Measurements from ENCODE around the gene KLHDC2.
"Not testable (repeated sequence)": the region's sequence is repeated elsewhere in the genome, so short reads cannot be mapped to it uniquely, and the experiment has no call there.

KLHDC2 gene, protein sequence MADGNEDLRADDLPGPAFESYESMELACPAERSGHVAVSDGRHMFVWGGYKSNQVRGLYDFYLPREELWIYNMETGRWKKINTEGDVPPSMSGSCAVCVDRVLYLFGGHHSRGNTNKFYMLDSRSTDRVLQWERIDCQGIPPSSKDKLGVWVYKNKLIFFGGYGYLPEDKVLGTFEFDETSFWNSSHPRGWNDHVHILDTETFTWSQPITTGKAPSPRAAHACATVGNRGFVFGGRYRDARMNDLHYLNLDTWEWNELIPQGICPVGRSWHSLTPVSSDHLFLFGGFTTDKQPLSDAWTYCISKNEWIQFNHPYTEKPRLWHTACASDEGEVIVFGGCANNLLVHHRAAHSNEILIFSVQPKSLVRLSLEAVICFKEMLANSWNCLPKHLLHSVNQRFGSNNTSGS

DNA sequence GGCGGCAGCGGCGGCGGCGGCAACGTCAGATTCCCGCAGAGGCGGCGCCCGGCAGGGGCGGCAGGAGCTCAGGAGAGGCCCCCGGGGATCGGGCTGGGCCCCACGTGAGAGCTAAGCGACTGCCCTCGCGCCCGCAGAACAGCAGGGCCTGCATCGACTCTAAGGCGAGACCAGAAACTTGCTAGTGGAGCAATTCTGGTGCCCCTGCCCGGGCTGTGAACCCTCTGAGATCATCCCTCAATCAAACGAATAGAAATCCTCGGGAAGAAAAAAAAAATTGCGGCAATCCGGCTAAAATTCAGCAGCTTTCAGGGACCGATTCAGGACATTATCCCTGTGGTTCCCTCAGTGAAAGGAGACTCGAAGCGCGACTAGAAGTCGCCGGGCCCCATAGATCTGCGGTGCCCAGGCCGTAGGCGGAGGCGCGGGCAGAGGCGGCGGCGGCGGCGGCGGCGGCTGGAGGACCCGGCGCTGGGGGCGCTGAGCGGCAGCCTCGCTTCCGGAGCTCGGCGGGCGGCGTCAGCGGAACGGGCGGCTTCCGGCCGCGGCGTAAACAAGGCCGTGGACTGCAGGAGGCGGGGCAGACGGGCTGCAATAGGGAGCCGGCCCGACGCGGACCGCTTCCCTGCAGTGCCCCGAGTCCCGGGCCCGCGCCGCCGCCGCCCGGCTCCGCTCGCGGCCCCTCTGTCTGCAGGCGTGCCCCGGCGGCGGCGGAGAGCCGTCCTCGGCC lies at the start of gene KLHDC2:
KLHDC2 (plus strand) TSS at position 583 of the 730 bp plus-strand sequence. CDS start 316 bp downstream, outside the sequence.
- no peaks in the 10 kb centered on the region for H3K27me3 Mint-ChIP-seq
- H3K36me3 Mint-ChIP-seq (ENCODE audit: low read depth) = no peaks in the 10 kb centered on the region
- peak within 1 kb of the TSS; percentile 97 for H3K4me3 Mint-ChIP-seq
- no peaks in the 10 kb centered on the region for H3K9me3 Mint-ChIP-seq
- H3K27ac Mint-ChIP-seq = peak within 1 kb of the TSS; percentile 100
- peaks cover 33% of the 10 kb centered on the region for H3K4me1 Mint-ChIP-seq (ENCODE audit: low read depth)

DNA sequence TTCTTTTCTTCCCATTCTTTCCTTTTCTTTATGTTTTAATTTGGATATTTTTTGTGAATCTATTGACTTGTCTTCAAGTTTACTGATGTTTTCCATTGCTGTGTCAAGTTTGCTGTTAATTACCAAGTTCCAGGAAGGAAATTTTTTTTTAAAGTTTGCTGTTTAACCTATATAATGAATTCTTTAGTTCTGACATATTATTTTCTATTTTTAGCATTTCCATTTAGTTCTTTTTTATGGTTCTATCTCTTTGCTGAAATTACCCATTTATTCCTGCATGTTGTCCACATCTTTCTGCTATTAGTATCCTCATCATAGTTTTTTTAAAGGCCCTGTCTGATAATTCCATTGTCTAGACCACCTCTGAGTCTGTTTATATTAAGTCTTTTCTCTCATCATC lies 47.2 kb upstream of the KLHDC2 start:
- Mint-ChIP-seq H3K27ac (no peak overlapping the region), H3K4me1 (ENCODE audit: low read depth) (no peaks in the 10 kb centered on the region), H3K9me3 (peaks cover 5% of the 10 kb centered on the region), H3K4me3 (no peak overlapping the region), H3K36me3 (ENCODE audit: low read depth) (peaks cover 28% of the 10 kb centered on the region), H3K27me3 (no peaks in the 10 kb centered on the region)

DNA sequence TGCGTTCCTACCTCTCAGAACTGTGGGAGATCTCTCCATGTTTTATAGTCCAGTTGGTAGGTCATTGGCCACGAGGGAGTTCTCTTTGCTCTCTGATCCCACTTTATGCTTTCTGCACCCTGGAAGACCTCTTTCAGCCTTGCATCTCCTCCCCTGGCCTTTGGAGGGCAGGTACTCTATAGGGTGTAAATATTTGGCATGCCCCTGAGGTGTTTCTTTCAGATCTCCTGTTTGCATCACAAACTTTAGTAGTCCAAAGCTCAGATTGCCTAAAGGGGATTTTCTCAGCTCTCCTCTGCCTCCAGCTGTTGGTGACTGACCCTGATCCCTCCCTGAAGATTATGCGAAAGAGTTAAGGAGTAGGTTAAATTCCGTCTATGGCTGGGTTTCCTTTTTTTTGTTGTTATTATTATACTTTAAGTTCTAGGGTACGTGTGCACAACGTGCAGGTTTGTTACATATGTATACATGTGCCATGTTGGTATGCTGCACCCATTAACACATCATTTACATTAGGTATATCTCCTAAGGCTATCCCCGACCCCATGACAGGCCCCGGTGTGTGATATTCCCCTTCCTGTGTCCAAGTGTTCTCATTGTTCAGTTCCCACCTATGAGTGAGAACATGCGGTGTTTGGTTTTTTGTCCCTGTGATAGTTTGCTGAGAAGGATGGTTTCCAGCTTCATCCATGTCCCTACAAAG lies 46.1 kb upstream of the KLHDC2 start:
- H3K27ac Mint-ChIP-seq; H3K4me1 Mint-ChIP-seq (ENCODE audit: low read depth); H3K4me3 Mint-ChIP-seq; H3K9me3 Mint-ChIP-seq; H3K27me3 Mint-ChIP-seq: not testable (repeated sequence)
- H3K36me3 Mint-ChIP-seq (ENCODE audit: low read depth) = peaks cover 25% of the 10 kb centered on the region

DNA sequence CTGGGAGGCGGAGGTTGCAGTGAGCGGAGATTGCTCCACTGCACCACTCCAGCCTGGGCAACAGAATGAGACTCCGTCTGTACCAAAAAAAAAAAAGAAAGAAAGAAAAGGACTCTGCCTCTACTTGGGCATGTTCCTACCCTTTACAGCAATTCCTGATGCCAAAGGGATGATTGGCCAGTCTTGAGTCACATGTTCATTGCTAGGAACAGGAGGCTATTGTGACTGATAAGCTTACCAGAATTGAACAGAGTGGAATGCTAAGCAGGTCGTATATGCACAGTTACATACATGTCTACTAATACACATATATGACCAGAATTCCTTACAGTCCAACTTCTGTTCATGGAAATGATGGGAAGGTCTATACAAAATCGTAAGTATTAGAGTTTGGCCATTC lies 40.8 kb upstream of the KLHDC2 start:
- Mint-ChIP-seq H3K27ac (no peak overlapping the region), H3K4me1 (ENCODE audit: low read depth) (no peaks in the 10 kb centered on the region), H3K9me3 (no peaks in the 10 kb centered on the region), H3K27me3 (no peaks in the 10 kb centered on the region), H3K4me3 (no peak overlapping the region), H3K36me3 (ENCODE audit: low read depth) (peaks cover 13% of the 10 kb centered on the region)

- H3K27me3 Mint-ChIP-seq = no peaks in the 10 kb centered on the region
- peaks cover 13% of the 10 kb centered on the region for H3K36me3 Mint-ChIP-seq (ENCODE audit: low read depth)
- H3K27ac Mint-ChIP-seq = no peak overlapping the region
- no peaks in the 10 kb centered on the region for H3K4me1 Mint-ChIP-seq (ENCODE audit: low read depth)
- no peak overlapping the region for H3K4me3 Mint-ChIP-seq
- no peaks in the 10 kb centered on the region for H3K9me3 Mint-ChIP-seq
Observed at GRCh38 chr14:49732896-49733295, 35.1 kb upstream of the KLHDC2 start.

GRCh38 chr14:49733836-49734235 lies 34.1 kb upstream of the KLHDC2 start:
- no peaks in the 10 kb centered on the region for H3K4me1 Mint-ChIP-seq (ENCODE audit: low read depth)
- peaks cover 13% of the 10 kb centered on the region for H3K36me3 Mint-ChIP-seq (ENCODE audit: low read depth)
- H3K27me3 Mint-ChIP-seq = no peaks in the 10 kb centered on the region
- no peak overlapping the region for H3K27ac Mint-ChIP-seq
- H3K9me3 Mint-ChIP-seq = no peaks in the 10 kb centered on the region
- H3K4me3 Mint-ChIP-seq = no peak overlapping the region

GRCh38 chr14:49735669-49736068 lies 32.3 kb upstream of the KLHDC2 start:
- H3K4me1 Mint-ChIP-seq (ENCODE audit: low read depth); H3K9me3 Mint-ChIP-seq; H3K27me3 Mint-ChIP-seq; H3K4me3 Mint-ChIP-seq; H3K36me3 Mint-ChIP-seq (ENCODE audit: low read depth); H3K27ac Mint-ChIP-seq: not testable (repeated sequence)

GRCh38 chr14:49745191-49745590 lies 22.8 kb upstream of the KLHDC2 start:
- H3K36me3 Mint-ChIP-seq (ENCODE audit: low read depth) = peaks cover 4% of the 10 kb centered on the region
- H3K4me1 Mint-ChIP-seq (ENCODE audit: low read depth) = no peaks in the 10 kb centered on the region
- H3K4me3 Mint-ChIP-seq = no peak overlapping the region
- no peaks in the 10 kb centered on the region for H3K27me3 Mint-ChIP-seq
- no peak overlapping the region for H3K27ac Mint-ChIP-seq
- H3K9me3 Mint-ChIP-seq = no peaks in the 10 kb centered on the region

GRCh38 chr14:49746476-49746875 lies 21.5 kb upstream of the KLHDC2 start:
- not testable (repeated sequence) for H3K9me3 Mint-ChIP-seq; H3K36me3 Mint-ChIP-seq (ENCODE audit: low read depth); H3K4me1 Mint-ChIP-seq (ENCODE audit: low read depth); H3K27me3 Mint-ChIP-seq; H3K4me3 Mint-ChIP-seq; H3K27ac Mint-ChIP-seq

DNA sequence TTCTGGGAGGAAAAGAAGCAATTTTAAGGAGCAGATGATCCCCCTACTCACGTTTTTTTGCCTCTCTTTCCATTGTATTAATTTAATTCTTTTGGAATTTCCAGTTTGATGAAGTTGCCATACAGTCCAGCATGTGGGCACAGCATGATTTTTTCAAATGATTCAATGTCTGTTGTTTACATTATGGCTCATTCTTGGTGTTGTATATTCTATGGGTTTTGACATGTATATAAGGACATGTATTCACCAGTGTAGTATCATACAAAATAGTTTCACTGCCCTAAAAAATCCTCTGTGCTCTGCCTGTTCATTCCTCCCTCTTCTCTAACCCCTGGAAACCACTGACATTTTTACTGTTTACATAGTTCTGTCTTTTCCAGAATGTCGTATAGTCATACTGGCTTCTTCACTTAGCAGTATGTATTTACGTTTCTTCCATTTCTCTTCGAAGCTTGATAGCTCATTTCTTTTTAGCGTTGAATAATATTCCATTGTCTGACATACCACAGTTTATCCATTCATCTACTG lies 13.3 kb upstream of the KLHDC2 start:
- H3K9me3 Mint-ChIP-seq = no peaks in the 10 kb centered on the region
- H3K36me3 Mint-ChIP-seq (ENCODE audit: low read depth) = no peaks in the 10 kb centered on the region
- no peak overlapping the region for H3K27ac Mint-ChIP-seq
- no peaks in the 10 kb centered on the region for H3K4me1 Mint-ChIP-seq (ENCODE audit: low read depth)
- H3K4me3 Mint-ChIP-seq = no peak overlapping the region
- H3K27me3 Mint-ChIP-seq = no peaks in the 10 kb centered on the region

- Mint-ChIP-seq H3K36me3 (ENCODE audit: low read depth) (no peaks in the 10 kb centered on the region), H3K4me3 (no peak overlapping the region), H3K27ac (no peak overlapping the region), H3K27me3 (no peaks in the 10 kb centered on the region), H3K9me3 (no peaks in the 10 kb centered on the region), H3K4me1 (ENCODE audit: low read depth) (no peaks in the 10 kb centered on the region)
Observed at GRCh38 chr14:49755378-49755777, 12.6 kb upstream of the KLHDC2 start.

- H3K4me3 Mint-ChIP-seq = no peak overlapping the region
- H3K36me3 Mint-ChIP-seq (ENCODE audit: low read depth) = no peaks in the 10 kb centered on the region
- H3K9me3 Mint-ChIP-seq = no peaks in the 10 kb centered on the region
- H3K27me3 Mint-ChIP-seq = no peaks in the 10 kb centered on the region
- no peak overlapping the region for H3K27ac Mint-ChIP-seq
- H3K4me1 Mint-ChIP-seq (ENCODE audit: low read depth) = peaks cover 5% of the 10 kb centered on the region
Observed at GRCh38 chr14:49761839-49762551, 6.0 kb upstream of the KLHDC2 start.

DNA sequence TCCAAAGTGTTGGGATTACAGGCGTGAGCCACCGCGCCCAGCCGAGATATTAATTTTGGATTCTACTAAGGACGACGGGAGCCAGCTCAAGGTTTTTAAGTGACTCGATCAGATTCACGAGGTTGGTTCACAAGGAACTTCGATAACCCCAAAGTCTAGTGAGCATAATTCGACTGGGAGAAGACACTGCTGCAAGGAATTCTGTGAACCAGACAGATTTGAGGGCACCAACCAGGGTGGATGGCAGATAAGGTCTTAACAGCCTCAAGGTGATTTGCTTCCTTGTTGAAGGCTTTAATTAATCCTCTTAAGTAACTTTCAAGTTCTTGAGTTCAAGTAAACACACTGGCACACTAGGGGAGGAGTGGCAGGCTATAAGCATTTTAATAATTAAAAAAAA lies 1.1 kb upstream of the KLHDC2 start:
- H3K27me3 Mint-ChIP-seq = no peaks in the 10 kb centered on the region

DNA sequence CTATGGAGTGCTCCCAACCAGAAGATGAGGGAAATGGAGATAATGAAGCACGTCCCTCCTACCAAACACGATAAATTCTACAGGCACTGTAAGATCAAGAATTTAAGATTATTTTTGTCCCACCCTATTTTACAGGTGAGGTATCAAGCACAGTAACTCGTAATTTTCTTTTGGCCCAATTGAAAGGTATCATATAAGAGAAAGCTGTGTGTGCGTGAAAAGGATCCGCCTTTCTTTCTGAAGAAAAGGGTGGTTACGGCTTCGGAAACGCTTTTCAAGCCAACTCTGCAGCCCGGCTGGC lies 733 bp upstream of the KLHDC2 start:
- no peaks in the 10 kb centered on the region for H3K36me3 Mint-ChIP-seq (ENCODE audit: low read depth)
- H3K9me3 Mint-ChIP-seq = no peaks in the 10 kb centered on the region
- H3K27ac Mint-ChIP-seq = peak overlapping the region; percentile 100
- H3K4me3 Mint-ChIP-seq = peak overlapping the region; percentile 97
- peaks cover 33% of the 10 kb centered on the region for H3K4me1 Mint-ChIP-seq (ENCODE audit: low read depth)
- no peaks in the 10 kb centered on the region for H3K27me3 Mint-ChIP-seq

More for the DNA sequence above, 1.1 kb upstream of the KLHDC2 start:
- Mint-ChIP-seq H3K36me3 (ENCODE audit: low read depth) (no peaks in the 10 kb centered on the region), H3K4me3 (peak overlapping the region; percentile 97), H3K4me1 (ENCODE audit: low read depth) (peaks cover 33% of the 10 kb centered on the region), H3K9me3 (no peaks in the 10 kb centered on the region), H3K27ac (peak overlapping the region; percentile 100)

All from stimulated activated naive CD8-positive, alpha-beta T cell treated with anti-CD3 and anti-CD28 coated beads, Interleukin-15, Interleukin-2, amounts not matched to agents 100 ng/mL and 50 ng/mL, for 24 hours (primary cell).